ENCODE measurements around the gene OSBPL2.

OSBPL2 gene

DNA sequence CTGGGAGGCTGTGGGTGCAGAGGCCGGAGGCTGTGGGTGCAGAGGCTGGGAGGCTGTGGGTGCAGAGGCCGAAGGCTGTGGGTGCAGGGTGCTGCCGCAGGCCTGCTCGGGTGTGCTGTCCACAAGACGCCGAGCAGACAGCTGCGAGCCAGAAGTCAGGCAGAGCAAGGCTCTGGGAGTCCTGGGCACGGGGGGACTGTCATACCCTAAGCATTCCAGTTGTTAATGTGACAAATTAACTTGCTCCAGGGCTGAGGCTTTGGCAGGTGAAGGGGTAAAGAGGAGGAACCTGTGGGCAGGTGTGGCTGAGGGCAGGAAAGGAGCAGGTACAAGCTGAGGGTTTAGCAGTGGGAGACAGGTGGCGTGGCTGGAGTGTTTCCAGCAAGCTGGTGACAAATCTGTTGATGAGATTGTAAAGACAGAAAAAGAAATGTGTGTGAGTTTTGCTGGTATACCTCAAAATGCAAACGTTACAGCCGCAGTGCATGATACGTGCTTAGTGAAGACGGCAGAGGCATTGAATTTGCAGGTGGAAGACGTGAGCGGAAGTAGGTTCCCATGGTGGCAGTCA is 50.3 kb downstream of the OSBPL2 start:
- Histone ChIP-seq H3K9me3 (ENCODE audit: control insufficient read depth, insufficient read depth, low read depth, low read length) (no peaks in the 10 kb centered on the region), H3K27ac (ENCODE audit: extremely low read depth, low read depth, low read length) (no peak overlapping the region), H3K4me3 (ENCODE audit: low read depth, low read length) (no peak overlapping the region), H3K36me3 (ENCODE audit: control insufficient read depth in 2 of 2, insufficient read depth in 1 of 2, low read length in 2 of 2) (peaks cover 9 to 75% of the 10 kb centered on the region in 2 experiments; a peak in 2 of 3 replicates), H3K4me1 (ENCODE audit: control insufficient read depth, insufficient read depth, low read length) (no peaks in the 10 kb centered on the region)
- CTCF ChIA-PET = no interaction called here
- TF ChIP-seq ZNF394 (tag by site-specific recombination; IDR thresholded peaks at IDR 0.05; ENCODE audit: borderline replicate concordance) (no peak), ZBTB48 (tag by site-specific recombination; IDR thresholded peaks at IDR 0.05) (no peak), ZNF571 (tag by site-specific recombination; IDR thresholded peaks at IDR 0.05) (no peak), ZBTB20 (tag by site-specific recombination; IDR thresholded peaks at IDR 0.05) (no peak), ZNF792 (tag by site-specific recombination; IDR thresholded peaks at IDR 0.05) (no peak), ZNF791 (tag by site-specific recombination; IDR thresholded peaks at IDR 0.05) (no peak), TCF7L2 (IDR thresholded peaks at IDR 0.05; ENCODE audit: borderline replicate concordance, low read depth, low read length) (no peak), KLF7 (tag by site-specific recombination; IDR thresholded peaks at IDR 0.05; ENCODE audit: borderline replicate concordance) (no peak), OVOL3 (tag by site-specific recombination; IDR thresholded peaks at IDR 0.05) (no peak), ZBTB1 (tag by site-specific recombination; IDR thresholded peaks at IDR 0.05) (no peak)
- TF ChIP-seq, protein P1, sequence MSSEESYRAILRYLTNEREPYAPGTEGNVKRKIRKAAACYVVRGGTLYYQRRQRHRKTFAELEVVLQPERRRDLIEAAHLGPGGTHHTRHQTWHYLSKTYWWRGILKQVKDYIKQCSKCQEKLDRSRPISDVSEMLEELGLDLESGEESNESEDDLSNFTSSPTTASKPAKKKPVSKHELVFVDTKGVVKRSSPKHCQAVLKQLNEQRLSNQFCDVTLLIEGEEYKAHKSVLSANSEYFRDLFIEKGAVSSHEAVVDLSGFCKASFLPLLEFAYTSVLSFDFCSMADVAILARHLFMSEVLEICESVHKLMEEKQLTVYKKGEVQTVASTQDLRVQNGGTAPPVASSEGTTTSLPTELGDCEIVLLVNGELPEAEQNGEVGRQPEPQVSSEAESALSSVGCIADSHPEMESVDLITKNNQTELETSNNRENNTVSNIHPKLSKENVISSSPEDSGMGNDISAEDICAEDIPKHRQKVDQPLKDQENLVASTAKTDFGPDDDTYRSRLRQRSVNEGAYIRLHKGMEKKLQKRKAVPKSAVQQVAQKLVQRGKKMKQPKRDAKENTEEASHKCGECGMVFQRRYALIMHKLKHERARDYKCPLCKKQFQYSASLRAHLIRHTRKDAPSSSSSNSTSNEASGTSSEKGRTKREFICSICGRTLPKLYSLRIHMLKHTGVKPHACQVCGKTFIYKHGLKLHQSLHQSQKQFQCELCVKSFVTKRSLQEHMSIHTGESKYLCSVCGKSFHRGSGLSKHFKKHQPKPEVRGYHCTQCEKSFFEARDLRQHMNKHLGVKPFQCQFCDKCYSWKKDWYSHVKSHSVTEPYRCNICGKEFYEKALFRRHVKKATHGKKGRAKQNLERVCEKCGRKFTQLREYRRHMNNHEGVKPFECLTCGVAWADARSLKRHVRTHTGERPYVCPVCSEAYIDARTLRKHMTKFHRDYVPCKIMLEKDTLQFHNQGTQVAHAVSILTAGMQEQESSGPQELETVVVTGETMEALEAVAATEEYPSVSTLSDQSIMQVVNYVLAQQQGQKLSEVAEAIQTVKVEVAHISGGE (tag by site-specific recombination; conservative IDR thresholded peaks at IDR 0.05; ENCODE audit: low read depth) = no peak
- TF ChIP-seq, protein P2, sequence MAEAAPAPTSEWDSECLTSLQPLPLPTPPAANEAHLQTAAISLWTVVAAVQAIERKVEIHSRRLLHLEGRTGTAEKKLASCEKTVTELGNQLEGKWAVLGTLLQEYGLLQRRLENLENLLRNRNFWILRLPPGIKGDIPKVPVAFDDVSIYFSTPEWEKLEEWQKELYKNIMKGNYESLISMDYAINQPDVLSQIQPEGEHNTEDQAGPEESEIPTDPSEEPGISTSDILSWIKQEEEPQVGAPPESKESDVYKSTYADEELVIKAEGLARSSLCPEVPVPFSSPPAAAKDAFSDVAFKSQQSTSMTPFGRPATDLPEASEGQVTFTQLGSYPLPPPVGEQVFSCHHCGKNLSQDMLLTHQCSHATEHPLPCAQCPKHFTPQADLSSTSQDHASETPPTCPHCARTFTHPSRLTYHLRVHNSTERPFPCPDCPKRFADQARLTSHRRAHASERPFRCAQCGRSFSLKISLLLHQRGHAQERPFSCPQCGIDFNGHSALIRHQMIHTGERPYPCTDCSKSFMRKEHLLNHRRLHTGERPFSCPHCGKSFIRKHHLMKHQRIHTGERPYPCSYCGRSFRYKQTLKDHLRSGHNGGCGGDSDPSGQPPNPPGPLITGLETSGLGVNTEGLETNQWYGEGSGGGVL (tag by site-specific recombination; IDR thresholded peaks at IDR 0.05) = no peak
- POLR2A ChIA-PET = no interaction called here

DNA sequence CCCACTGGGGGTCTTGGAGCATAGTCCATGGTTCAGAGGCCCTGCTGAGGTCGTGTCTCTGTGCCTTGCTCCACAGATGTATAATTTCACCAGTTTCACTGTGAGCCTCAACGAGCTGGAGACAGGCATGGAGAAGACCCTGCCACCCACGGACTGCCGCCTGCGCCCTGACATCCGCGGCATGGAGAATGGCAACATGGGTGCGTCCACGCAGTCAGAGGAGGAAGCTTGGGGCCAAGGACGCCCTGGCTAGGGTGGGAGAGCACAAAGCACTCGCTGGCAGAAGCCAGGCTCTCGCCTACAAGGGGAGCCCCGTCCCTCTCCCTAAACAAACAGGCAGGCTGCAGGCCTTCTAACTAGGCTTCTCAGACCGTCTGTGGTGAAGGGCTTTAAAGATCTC is 50.8 kb downstream of the OSBPL2 start:
- H3K27ac ChIP-seq (ENCODE audit: extremely low read depth, low read depth, low read length) = no peak overlapping the region
- ChIA-PET CTCF (interaction anchor here (0.7 kb wide), 1 partner anchor 87 kb away, joined by 3 read pairs; no protein-coding TSS in a partner anchor), POLR2A (no interaction called here)
- H3K4me3 ChIP-seq (ENCODE audit: low read depth, low read length) = no peak overlapping the region
- no peaks in the 10 kb centered on the region for H3K9me3 ChIP-seq (ENCODE audit: control insufficient read depth, insufficient read depth, low read depth, low read length)
- TF ChIP-seq, protein P3, sequence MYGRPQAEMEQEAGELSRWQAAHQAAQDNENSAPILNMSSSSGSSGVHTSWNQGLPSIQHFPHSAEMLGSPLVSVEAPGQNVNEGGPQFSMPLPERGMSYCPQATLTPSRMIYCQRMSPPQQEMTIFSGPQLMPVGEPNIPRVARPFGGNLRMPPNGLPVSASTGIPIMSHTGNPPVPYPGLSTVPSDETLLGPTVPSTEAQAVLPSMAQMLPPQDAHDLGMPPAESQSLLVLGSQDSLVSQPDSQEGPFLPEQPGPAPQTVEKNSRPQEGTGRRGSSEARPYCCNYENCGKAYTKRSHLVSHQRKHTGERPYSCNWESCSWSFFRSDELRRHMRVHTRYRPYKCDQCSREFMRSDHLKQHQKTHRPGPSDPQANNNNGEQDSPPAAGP (tag by site-specific recombination; IDR thresholded peaks at IDR 0.05) = no peak
- H3K36me3 ChIP-seq (ENCODE audit: control insufficient read depth in 2 of 2, insufficient read depth in 1 of 2, low read length in 2 of 2) = peaks cover 8 to 75% of the 10 kb centered on the region in 2 experiments; a peak in 2 of 3 replicates
- H3K4me1 ChIP-seq (ENCODE audit: control insufficient read depth, insufficient read depth, low read length) = no peaks in the 10 kb centered on the region

DNA sequence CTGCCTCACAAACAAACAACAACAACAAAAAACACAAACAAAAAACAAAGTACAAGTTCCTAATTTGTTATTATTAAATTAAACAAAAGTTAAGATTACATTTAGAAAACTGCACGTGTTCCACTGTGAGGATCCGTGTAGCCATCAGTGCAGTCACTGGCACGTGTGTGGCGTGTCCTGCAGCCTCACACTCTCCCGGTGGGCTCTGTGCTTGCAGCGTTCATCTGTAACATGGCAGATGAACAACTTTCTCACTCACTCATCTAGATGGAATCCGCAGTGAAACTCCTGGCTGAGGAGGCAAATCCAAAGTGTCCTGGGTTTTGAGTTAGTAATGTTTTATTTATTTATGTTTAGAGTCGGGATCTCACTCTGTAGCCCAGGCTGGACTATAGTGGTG is 51.6 kb downstream of the OSBPL2 start:
- TF ChIP-seq ZNF664 (tag by site-specific recombination; IDR thresholded peaks at IDR 0.05) = no peak
- TF ChIP-seq ZBTB7A (tag by site-specific recombination; IDR thresholded peaks at IDR 0.05; ENCODE audit: low read depth) = no peak
- no peak for TF ChIP-seq ZNF37A (tag by site-specific recombination; IDR thresholded peaks at IDR 0.05)
- TF ChIP-seq ZNF423 (tag by site-specific recombination; IDR thresholded peaks at IDR 0.05) = no peak
- TF ChIP-seq, protein P4, sequence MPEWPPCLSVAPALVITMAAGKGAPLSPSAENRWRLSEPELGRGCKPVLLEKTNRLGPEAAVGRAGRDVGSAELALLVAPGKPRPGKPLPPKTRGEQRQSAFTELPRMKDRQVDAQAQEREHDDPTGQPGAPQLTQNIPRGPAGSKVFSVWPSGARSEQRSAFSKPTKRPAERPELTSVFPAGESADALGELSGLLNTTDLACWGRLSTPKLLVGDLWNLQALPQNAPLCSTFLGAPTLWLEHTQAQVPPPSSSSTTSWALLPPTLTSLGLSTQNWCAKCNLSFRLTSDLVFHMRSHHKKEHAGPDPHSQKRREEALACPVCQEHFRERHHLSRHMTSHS (tag by site-specific recombination; IDR thresholded peaks at IDR 0.05) = no peak
- no peak for TF ChIP-seq ZNF660 (tag by site-specific recombination; IDR thresholded peaks at IDR 0.05)
- TF ChIP-seq ZNF175 (tag by site-specific recombination; IDR thresholded peaks at IDR 0.05) = no peak
- TF ChIP-seq ZSCAN16 (tag by site-specific recombination; IDR thresholded peaks at IDR 0.05) = no peak
- TF ChIP-seq ZNF174 (tag by site-specific recombination; IDR thresholded peaks at IDR 0.05) = no peak
- no peak for TF ChIP-seq ZNF426 (tag by site-specific recombination; IDR thresholded peaks at IDR 0.05)
- no peak for TF ChIP-seq ZNF202 (tag by site-specific recombination; IDR thresholded peaks at IDR 0.05; ENCODE audit: borderline replicate concordance)
- TF ChIP-seq KLF9 (tag by site-specific recombination; IDR thresholded peaks at IDR 0.05; ENCODE audit: low read depth) = no peak
- Histone ChIP-seq H3K9me3 (ENCODE audit: control insufficient read depth, insufficient read depth, low read depth, low read length) (no peaks in the 10 kb centered on the region), H3K4me1 (ENCODE audit: control insufficient read depth, insufficient read depth, low read length) (no peaks in the 10 kb centered on the region), H3K27ac (ENCODE audit: extremely low read depth, low read depth, low read length) (no peak overlapping the region), H3K36me3 (ENCODE audit: control insufficient read depth in 2 of 2, insufficient read depth in 1 of 2, low read length in 2 of 2) (peaks cover 3 to 75% of the 10 kb centered on the region in 2 experiments; a peak in 2 of 3 replicates), H3K4me3 (ENCODE audit: low read depth, low read length) (no peak overlapping the region)
- POLR2A ChIA-PET = no interaction called here
- CTCF ChIA-PET = no interaction called here

Data from HEK293 (cell line).